OCI-M2 (cell line): ENCODE data around the gene CCM2.

Experiments used
- DNase-seq: peaks from one replicate; lab custom pipeline; 2025; ENCODE audit not compliant: unreplicated experiment; lab: John Stamatoyannopoulos, UW

The CCM2 gene

DNA sequence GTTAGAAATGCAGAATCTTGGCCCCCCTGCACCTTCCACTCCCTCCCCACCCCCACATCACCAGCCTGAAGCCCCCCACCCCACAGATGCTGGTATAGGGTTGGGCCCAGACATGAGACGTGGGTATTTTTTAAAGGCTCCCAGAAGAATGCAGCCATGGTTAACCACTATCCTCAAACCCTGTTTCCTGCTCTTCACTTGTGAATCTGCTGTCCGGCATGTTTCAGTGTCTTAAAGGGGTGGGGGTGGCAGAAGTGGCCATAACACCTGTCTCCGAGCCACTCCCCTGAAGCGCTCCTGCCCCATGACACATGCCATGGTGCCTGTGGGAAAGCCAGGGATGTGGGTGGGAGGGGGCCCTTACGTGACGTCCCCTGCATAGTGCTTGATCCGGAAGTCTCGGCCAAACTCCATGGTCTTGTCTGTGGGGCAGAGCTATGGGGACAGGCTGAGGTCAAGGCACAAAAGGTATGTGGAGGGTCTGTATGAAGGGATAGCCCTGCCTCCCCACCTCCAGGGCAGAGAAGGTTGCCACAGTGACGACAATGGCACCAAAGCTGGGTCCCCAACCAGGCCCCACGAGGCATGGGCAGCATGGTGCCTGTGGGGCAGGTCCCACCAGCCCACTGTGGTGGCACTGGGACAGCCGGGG lies 30.8 kb upstream of the CCM2 start:
- no peak for DNase-seq

- DNase-seq, result no peak
Measured at GRCh38 chr7:44969701-44970522, 30.1 kb upstream of the CCM2 start.

- no peak for DNase-seq
Measured at GRCh38 chr7:44970523-44971051, 29.4 kb upstream of the CCM2 start.

GRCh38 chr7:44971188-44971901 lies 28.7 kb upstream of the CCM2 start:
- no peak for DNase-seq

GRCh38 chr7:44971902-44972441 lies 28.0 kb upstream of the CCM2 start:
- DNase-seq, result no peak

DNA sequence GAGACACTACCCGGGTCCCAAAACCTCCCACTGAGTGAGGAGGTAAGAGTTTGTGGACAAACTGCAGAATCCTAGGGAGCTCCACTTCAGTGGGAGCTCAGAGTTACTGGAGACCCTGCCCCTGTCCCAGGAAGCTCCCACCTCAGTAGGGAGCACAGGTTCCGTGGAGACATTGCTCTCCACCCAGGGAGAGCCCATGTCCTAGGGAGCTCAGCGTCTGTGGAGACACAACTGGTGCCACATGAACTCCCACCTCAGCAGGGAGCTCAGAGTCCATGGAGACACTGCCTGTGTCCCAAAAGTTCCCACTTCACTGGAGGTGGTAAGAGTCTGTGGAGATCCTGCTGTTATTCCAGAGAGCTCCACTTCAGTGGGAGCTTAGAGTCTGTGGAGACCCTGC lies 27.4 kb upstream of the CCM2 start:
- no peak for DNase-seq

DNA sequence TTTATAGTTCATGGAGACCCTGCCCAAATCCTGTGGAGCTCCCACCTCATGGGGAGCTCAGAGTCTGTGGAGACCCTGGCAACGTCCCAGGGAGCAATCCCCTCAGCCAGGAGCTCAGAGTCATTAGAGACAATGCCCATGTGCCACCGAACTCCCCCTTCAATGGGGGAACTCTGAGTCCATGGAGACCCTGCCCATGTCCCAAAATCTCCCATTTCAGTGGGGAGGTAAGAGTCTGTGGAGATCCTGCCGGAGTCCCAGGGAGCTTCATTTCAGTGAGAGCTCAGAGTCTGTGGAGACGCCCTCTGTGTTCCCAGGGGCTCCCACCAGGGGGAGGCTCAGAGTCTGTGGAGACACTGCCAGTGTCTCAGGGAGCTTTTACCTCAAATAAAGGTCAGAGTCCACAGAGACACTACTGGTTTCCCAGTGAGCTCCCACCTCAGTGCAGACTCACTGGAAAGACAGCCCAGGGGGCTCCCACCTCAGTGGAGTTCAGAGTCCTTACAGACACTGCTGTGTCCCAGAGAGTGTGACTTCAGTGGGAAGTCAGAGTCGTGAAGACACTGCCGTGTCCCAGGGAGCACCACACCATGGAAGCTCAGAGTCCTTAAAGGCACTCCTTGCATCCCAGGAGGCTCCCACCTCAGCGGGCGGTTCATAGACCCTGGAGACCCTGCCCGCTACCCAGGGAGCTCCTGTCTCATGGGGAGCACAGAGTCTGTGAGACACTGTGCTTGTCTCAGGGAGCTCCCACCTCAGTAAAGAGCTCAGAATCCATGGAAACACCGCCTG lies 26.2 kb upstream of the CCM2 start:
- no peak for DNase-seq

- DNase-seq, result no peak
Measured at GRCh38 chr7:44974549-44974948, 25.5 kb upstream of the CCM2 start.

GRCh38 chr7:44975331-44976039 lies 24.5 kb upstream of the CCM2 start:
- no peak for DNase-seq

DNA sequence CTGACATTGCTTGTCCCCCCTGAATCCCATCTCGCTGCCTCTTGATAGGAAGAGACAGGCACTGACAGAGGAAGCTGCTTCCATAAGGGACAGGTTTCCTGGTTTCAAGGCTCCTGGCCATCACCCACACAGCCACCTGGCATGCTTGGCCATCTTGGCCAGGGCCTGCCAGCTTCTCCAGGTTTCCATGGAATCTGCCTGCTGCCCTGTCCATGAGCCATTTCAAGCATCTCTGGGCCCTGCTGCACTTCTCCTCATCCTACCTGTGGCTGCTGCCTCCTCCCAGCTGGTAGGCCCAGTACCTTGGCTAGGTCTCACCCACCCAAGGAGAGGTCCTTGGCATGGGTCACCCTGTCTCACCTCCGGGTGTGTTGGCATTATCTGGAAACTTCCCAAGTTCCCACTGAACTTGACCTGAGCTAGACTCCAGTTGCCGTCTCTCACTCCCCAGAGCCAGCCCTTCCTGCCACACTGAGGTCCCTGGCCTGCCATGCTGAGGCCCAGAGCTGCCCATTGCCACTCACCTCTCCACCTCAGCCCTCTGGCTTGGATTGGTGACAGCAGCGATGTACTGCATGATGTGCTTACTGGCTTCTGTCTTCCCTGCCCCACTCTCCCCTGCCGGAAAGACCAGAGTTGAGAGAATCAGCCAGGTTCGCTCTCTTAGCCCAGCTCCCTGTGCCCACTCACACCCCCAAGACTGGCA lies 23.8 kb upstream of the CCM2 start:
- DNase-seq, result no peak

- DNase-seq, result no peak
Measured at GRCh38 chr7:44976746-44977196, 23.2 kb upstream of the CCM2 start.

DNA sequence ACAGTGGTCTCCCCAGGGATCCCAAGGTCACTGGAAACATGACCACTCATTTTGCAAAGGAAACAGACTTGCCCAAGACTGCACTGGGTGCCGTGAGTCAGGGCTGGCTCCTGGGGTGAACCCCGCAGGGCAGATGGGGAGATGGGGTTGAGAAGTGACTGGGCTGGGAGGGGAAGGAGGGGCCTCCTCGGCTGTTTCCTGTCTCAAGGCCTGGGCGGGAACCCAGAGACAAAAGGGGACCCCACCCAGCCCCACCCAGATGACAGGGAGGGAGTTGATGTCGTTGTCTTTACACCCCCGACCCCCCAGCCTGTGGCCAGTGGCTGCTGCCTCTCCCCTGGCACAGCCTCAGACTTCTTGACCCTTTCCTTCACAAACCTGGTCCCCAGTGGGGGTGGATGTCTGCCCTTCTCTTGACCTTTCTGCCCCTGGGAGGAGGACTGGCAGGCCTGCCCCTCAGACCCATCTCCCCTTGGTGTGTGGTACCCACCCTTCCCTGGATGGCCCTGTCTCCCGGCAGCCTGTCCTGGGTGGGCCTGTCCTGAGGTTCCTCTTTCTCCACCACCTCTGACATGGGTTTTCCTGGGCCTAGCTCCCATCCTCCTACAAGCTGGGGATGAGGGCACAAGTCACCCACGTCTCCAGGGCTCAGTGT lies 22.6 kb upstream of the CCM2 start:
- no peak for DNase-seq

- DNase-seq, result no peak
Measured at GRCh38 chr7:44977959-44978335, 22.1 kb upstream of the CCM2 start.

DNA sequence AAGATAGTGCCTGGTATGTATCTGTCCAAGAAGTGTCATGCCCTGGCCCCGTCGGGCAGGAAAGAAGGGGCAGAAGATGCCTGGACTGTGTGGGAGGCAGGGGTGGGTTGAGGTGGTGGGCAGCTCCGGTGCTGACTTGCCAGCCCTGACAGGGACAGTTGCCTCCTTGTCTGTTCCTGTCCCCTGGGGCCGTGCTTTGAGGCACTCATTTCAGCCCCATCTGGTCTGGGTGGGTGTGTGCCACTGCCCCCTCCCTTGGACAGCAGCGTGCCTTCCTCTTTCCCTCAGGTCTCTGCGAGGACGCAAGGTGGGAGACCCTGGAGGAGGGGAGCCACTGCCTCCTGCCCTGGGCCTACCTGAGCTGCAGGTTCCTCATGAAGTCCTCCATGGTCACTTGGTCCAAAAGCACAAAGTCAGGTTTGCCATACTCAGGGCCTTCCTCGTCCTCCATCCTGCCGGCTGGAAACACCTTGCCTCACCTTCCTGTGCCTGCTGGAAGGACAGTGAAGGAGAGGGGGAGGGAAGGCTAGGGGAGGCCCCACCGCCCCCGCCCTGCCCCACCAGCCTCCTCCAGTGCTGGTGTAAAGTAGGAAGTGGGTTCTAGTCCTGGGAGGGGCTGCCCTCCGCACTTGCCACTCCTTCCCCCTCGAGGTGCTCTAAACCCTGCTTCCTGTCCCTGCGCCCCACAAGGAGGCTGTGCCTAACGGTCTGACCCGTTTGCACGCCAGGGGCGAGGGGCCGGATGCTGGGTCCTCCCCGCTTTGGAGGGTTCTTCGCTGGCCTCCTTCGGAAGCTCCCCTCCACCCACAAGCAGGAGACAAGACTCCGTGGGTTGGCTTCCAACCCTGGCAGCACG lies 21.3 kb upstream of the CCM2 start, which contains the start of gene MYO1G:
Gene MYO1G (minus strand): TSS at position 505 of the 856 bp plus-strand sequence. CDS start 54 bp downstream, at position 451.
- DNase-seq, result no peak

DNA sequence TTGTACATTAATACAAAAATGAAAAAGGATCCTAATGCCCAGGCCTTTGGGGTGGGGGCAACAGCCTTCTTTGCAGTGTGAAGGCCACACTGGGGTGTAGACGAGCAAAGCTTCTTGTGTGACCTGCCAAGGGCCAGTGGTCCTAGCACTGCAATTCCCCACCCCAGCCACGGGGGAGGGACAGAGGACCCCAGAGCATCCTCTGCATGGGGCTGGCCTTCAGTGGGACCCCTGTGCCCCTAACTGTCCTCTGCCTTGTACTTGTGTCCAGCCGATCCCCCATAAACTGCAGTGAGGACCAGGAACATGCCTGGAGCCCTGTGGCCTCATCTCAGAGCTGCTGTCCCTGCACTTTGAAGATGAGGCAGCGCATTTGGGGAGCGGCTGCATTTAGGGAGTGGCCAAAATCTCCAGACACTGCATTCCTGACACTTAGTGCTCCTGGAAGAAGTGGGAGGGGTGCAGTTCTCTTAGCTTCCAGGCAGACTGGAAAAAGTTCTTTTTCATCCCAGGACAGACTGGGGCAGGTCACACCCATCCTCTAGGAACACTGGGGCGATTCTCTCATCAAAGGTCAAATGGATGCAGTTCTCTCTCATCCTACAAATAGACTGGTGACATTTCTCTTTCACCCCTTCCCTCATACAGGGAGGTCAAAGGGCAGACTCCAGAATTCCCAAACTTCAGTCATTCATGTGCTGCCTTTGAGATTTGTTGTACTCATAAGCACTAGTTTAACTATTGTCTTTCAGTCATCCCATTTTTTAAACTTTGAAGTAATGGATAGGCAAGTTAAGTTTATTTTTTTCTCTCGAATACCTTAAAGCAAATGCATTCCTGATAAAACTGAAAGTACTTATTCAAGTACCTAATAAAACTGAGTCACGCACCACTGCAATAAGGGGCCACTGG lies 20.3 kb upstream of the CCM2 start:
- DNase-seq, result no peak

DNA sequence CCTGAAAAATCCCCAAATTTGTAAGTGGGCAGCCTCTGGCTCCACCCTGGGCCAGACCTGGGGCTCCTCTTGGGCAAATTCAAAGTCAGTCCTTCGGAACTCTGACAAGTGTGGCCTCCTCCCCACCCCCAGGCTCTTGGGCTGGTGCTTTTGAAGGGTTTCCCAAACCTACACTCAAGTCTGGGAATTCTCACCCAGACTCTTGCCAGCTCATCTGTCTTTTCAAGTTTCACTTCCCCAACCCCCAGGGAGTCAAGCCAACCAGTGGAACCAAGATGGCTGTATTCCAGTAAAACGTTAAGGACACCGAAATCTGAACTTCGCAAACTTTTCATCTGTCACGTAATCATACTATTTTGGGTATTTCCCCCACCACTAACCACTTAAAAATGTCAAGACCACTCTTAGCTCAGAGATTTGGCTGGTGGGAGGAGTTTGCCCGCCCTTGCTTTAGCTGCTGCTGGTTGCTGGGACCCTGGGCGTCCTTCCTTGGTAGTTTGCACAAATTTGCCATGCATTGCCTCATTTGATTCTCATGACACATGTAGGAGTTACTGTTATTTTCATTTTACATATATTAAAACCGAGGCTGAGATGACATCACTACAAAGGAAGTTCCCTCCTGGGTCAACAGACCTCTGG lies 19.5 kb upstream of the CCM2 start:
- no peak for DNase-seq
